Gastroesophageal sphincter (tissue), 4 donors: Measurements from ENCODE around the gene TTC3. TPM values are rescaled to one million over a fixed set of nuclear protein-coding genes. Genes with fewer than 3 reads are reported as not detected.

Experiments
- ATAC-seq: fragments of 150-250 bp; one replicate; pipeline ENCODE4 v1.9.1; 2016; ENCODE audit warnings: mild to moderate bottlenecking, moderate library complexity
- H3K27ac ChIP-seq, 4 donors: fragments of 200-600 bp; sonication (generic) in 3 of 4; 1 replicate in 3 of 4; 2 replicates in 1 of 4; pipeline ENCODE4 v1.5.1; 2016 to 2019
- H3K27me3 ChIP-seq: fragments of 200-600 bp; sonication (generic); one replicate; pipeline ENCODE4 v1.5.1; 2019
- H3K36me3 ChIP-seq, 2 donors: fragments of 200-600 bp; sonication (generic); one replicate each; pipeline ENCODE4 v1.5.1; 2019; ENCODE audit warnings: control low read depth in 1 of 2
- H3K4me1 ChIP-seq, 3 donors: fragments of 200-600 bp; sonication (generic); 1 replicate in 2 of 3; 2 replicates in 1 of 3; pipeline ENCODE4 v1.5.1; 2016 to 2019; ENCODE audit warnings: control low read depth in 2 of 3
- H3K4me3 ChIP-seq, 2 donors: fragments of 200-600 bp; sonication (generic); one replicate each; pipeline ENCODE4 v1.5.1; 2019; ENCODE audit warnings: mild to moderate bottlenecking in 1 of 2, moderate library complexity in 1 of 2
- H3K9me3 ChIP-seq, 3 donors: fragments of 200-600 bp; sonication (generic); one replicate each; pipeline ENCODE4 v1.5.1; 2017 to 2019; ENCODE audit warnings: control low read depth in 2 of 3
- CTCF ChIP-seq, 4 experiments: fragments of 200-600 bp in 2 of 4; fragments of 450-650 bp in 2 of 4; sonication (generic) in 1 of 4; IDR thresholded peaks; one replicate each; pipeline ENCODE4 v1.5.1; 2017 to 2019; ENCODE audit warnings: antibody characterized with exemption in 4 of 4, mild to moderate bottlenecking in 2 of 4, moderate library complexity in 2 of 4
- EP300 ChIP-seq: sonication (generic); formaldehyde crosslinking; IDR thresholded peaks from one replicate; pipeline ENCODE4 v1.6.1; 2017; ENCODE audit warnings: antibody characterized with exemption, mild to moderate bottlenecking
- POLR2A ChIP-seq, 2 donors: fragments of 450-650 bp; IDR thresholded peaks; one replicate each; pipeline ENCODE4 v1.6.1; 2017; ENCODE audit warnings: antibody characterized with exemption in 2 of 2, mild to moderate bottlenecking in 2 of 2, moderate library complexity in 1 of 2
- POLR2AphosphoS5 ChIP-seq: sonication (generic); formaldehyde crosslinking; IDR thresholded peaks from one replicate; pipeline ENCODE4 v1.6.1; 2017; ENCODE audit warnings: antibody characterized with exemption
- WGBS, 2 donors: methylation state at CpG; one replicate each; pipeline ENCODE4 v1.1.5; 2018; ENCODE audit warnings: low coverage in 1 of 2; 5-methylcytosine and 5-hydroxymethylcytosine counted together
- total RNA-seq, 4 donors: library from RNA; depleted of rRNA; stranded (reverse); fragments of >200 nt; gene quantifications; one replicate each; pipeline ENCODE4 v1.1.0, GENCODE V29; 2016

Gene TTC3
- total RNA-seq, 4 donors from 2014 or later: 85.1 to 157 (median 127) TPM

- Histone ChIP-seq H3K4me3 (no peak overlapping the region), H3K27me3 (no peaks in the 10 kb centered on the region), H3K4me1 (peaks cover 3 to 25% (median 4%) of the 10 kb centered on the region in 3 donors), H3K36me3 (peaks cover 0 to 59% of the 10 kb centered on the region in 2 donors), H3K27ac (no peak overlapping the region), H3K9me3 (no peaks in the 10 kb centered on the region)
- TF ChIP-seq POLR2A (IDR thresholded peaks at IDR 0.05) (no peak), POLR2AphosphoS5 (no peak), EP300 (no peak), CTCF (IDR thresholded peaks at IDR 0.05) (no peak)
- 100% methylated on average over 1 of the region's 4 CpGs for WGBS, 2 donors
- ATAC-seq: no peak
Measured at GRCh38 chr21:37168666-37169065, 95.6 kb downstream of the TTC3 start.

GRCh38 chr21:37172646-37173045 lies 99.6 kb downstream of the TTC3 start:
- TF ChIP-seq POLR2AphosphoS5 (no peak), POLR2A (IDR thresholded peaks at IDR 0.05) (no peak), EP300 (no peak), CTCF (IDR thresholded peaks at IDR 0.05) (no peak)
- no peaks in the 10 kb centered on the region for H3K27me3 ChIP-seq
- H3K27ac ChIP-seq: peak overlapping the region in 1 of 4 donors; percentile 44
- ATAC-seq: no peak
- 43 to 71% methylated on average over 3 of the region's 3 CpGs for WGBS, 2 donors
- H3K4me3 ChIP-seq: no peak overlapping the region
- peaks cover 0 to 64% of the 10 kb centered on the region in 2 donors for H3K36me3 ChIP-seq
- H3K9me3 ChIP-seq: no peaks in the 10 kb centered on the region
- H3K4me1 ChIP-seq: peaks cover 3 to 25% (median 4%) of the 10 kb centered on the region in 3 donors

GRCh38 chr21:37176716-37177115 lies 103.7 kb downstream of the TTC3 start:
- peaks cover 0 to 79% of the 10 kb centered on the region in 2 donors for H3K36me3 ChIP-seq
- no peaks in the 10 kb centered on the region for H3K9me3 ChIP-seq
- ATAC-seq: no peak
- no peak overlapping the region for H3K4me3 ChIP-seq
- no peaks in the 10 kb centered on the region for H3K27me3 ChIP-seq
- WGBS, 2 donors: 86 to 88% methylated on average over 2 to 5 of the region's 5 CpGs
- no peak for TF ChIP-seq CTCF (IDR thresholded peaks at IDR 0.05)
- TF ChIP-seq POLR2AphosphoS5: no peak
- no peak for TF ChIP-seq POLR2A (IDR thresholded peaks at IDR 0.05)
- TF ChIP-seq EP300: no peak
- H3K27ac ChIP-seq: no peak overlapping the region
- H3K4me1 ChIP-seq: peaks cover 0 to 17% (median 2%) of the 10 kb centered on the region in 3 donors

GRCh38 chr21:37181059-37181458 lies 108.0 kb downstream of the TTC3 start:
- TF ChIP-seq POLR2AphosphoS5 (no peak), EP300 (no peak), CTCF (IDR thresholded peaks at IDR 0.05) (no peak), POLR2A (IDR thresholded peaks at IDR 0.05) (no peak)
- Histone ChIP-seq H3K27me3 (no peaks in the 10 kb centered on the region), H3K9me3 (no peaks in the 10 kb centered on the region), H3K4me1 (no peaks in the 10 kb centered on the region), H3K4me3 (no peak overlapping the region), H3K27ac (no peak overlapping the region), H3K36me3 (peaks cover 0 to 71% of the 10 kb centered on the region in 2 donors)
- no peak for ATAC-seq
- 89 to 100% methylated on average over 2 to 3 of the region's 3 CpGs for WGBS, 2 donors

GRCh38 chr21:37182222-37182621 lies 109.2 kb downstream of the TTC3 start:
- Histone ChIP-seq H3K36me3 (peaks cover 0 to 71% of the 10 kb centered on the region in 2 donors), H3K4me3 (no peak overlapping the region), H3K9me3 (no peaks in the 10 kb centered on the region), H3K4me1 (no peaks in the 10 kb centered on the region), H3K27ac (no peak overlapping the region), H3K27me3 (no peaks in the 10 kb centered on the region)
- ATAC-seq: no peak
- WGBS, 2 donors: 55 to 91% methylated on average over 1 to 6 of the region's 6 CpGs
- TF ChIP-seq EP300 (no peak), POLR2A (IDR thresholded peaks at IDR 0.05) (no peak), CTCF (IDR thresholded peaks at IDR 0.05) (no peak), POLR2AphosphoS5 (no peak)
